ENCODE results near the gene NKX1-2.

DNA sequence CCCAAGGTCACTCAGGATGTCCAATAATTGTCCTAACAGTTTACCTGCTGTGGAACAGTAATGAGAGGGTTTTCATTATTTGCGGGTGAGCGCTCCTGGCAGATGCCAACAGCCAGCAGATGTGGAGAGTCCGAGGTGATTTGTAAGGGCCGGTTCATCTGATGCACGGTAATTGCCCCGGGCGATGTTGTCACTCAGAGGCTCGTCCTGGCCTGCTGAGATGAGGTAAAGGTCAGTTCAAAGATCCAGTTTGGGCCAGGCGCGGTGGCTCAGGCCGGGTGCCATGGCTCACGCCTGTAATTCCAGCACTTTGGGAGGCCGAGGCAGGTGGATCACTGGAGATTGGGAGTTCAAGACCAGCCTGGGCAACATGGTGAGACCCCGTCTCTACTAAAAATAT is 28.7 kb upstream of the NKX1-2 start:
- TF ChIP-seq CTCF (IDR thresholded peaks at IDR 0.05) = no peak
- TF ChIP-seq POLR2A (IDR thresholded peaks at IDR 0.05) = no peak
- TF ChIP-seq EP300 (IDR thresholded peaks at IDR 0.05; ENCODE audit: low read depth) = no peak
- no peak for TF ChIP-seq POLR2AphosphoS5 (IDR thresholded peaks at IDR 0.05)

Data from transverse colon (tissue), 4 donors.